AG09319 (cell line): ENCODE data around the gene FMC1.

Experiments used
- DNase-seq: peaks from one replicate; pipeline ENCODE4 v3.0.0-alpha.2; 2010; ENCODE audit warnings: low read depth; ENCODE audit errors: extremely low read depth
- TF ChIP-seq, protein P1 (sequence below): IDR thresholded peaks from 2 replicates; pipeline ENCODE4 v1.5.1; 2011; ENCODE audit warnings: low read depth, mild to moderate bottlenecking, inconsistent platforms, low read length, moderate library complexity

Gene FMC1

DNA sequence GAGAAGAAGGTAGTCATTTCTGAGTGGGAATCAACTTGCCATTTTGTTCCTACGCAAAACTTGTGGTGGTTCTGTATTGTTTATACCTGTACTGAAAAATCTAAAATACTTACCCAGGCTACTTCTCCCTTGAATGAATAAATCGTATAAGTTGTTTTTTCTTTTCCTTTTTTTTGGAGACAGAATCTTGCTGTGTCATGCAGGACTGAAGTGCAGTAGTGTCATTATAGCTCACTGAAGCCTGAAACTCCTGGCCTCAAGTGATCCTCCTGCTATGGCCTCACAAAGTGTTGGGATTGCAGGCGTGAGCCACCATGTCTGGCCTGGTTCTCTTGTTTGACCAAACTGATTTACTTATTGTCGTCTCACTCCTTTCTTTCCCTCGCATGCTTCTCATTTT is 46.5 kb downstream of the FMC1 start:
- TF ChIP-seq, protein P1, sequence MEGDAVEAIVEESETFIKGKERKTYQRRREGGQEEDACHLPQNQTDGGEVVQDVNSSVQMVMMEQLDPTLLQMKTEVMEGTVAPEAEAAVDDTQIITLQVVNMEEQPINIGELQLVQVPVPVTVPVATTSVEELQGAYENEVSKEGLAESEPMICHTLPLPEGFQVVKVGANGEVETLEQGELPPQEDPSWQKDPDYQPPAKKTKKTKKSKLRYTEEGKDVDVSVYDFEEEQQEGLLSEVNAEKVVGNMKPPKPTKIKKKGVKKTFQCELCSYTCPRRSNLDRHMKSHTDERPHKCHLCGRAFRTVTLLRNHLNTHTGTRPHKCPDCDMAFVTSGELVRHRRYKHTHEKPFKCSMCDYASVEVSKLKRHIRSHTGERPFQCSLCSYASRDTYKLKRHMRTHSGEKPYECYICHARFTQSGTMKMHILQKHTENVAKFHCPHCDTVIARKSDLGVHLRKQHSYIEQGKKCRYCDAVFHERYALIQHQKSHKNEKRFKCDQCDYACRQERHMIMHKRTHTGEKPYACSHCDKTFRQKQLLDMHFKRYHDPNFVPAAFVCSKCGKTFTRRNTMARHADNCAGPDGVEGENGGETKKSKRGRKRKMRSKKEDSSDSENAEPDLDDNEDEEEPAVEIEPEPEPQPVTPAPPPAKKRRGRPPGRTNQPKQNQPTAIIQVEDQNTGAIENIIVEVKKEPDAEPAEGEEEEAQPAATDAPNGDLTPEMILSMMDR = no peak
- DNase-seq = no peak

DNA sequence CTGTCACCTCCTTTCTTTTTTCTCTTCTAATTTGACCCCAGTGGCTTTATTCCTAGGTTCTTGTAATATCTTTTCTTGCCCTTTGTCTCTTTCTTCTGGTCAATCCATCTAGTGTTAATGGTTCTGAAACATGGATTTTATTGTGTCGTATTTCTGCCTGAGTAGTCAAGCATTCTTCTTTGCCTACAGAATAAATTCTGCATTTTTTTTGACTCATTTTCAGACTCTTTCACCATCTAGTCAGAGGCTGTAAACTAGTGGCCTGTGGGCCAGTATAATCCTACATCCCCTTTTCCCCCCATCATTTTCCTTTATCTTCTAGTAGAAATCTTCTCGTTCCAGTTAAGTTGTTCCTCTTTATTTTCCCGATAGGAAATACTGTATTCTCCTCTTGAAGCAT is 48.0 kb downstream of the FMC1 start:
- TF ChIP-seq, protein P1 = no peak
- DNase-seq = no peak

DNA sequence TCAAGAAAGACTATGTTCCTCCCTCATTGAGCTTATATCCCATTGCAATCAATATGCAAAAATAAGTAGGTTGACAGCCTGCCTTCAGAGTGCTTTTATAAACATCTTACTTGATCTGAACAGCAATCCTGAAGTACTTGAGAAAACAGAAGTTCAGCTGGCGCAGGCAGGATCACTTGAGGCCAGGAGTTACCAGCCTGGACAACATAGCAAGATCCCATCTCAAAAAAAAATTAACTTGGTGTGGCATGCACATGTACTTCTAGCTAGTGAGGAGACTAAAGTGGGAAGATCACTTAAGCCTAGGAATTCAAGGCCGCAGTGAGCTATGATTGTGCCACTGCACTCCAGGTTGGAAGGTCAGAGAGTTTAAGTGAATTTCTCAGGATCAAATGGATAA is 48.6 kb downstream of the FMC1 start:
- TF ChIP-seq, protein P1 = no peak
- DNase-seq = no peak

DNA sequence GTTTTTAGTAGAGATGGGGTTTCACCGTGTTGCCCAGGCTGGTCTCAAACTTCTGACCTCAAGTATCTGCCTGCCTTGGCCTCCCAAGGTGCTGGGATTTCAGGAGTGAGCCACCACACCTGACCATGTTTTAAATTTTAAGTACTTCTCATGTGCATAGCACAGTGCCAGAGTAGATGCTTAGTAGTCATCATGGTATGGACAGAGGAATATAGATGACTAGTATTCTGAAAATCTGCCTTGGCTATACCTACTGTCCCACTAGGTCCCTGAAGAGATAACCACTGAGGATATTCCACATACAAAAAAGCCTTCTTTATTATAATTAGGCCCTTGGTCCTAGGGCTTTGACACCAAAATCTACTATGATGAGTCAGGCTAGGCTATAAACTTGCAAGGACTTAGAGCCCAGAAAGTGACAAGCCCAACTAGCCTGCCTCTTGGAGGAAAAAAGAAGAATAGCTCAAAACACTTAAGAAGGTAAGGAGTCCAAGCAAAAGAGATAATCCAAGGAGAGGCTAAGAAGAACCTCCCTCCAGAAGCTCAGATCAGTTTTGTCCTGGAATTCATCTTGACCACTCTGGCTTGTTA is 52.6 kb downstream of the FMC1 start:
- no peak for DNase-seq
- TF ChIP-seq, protein P1 = no peak

DNA sequence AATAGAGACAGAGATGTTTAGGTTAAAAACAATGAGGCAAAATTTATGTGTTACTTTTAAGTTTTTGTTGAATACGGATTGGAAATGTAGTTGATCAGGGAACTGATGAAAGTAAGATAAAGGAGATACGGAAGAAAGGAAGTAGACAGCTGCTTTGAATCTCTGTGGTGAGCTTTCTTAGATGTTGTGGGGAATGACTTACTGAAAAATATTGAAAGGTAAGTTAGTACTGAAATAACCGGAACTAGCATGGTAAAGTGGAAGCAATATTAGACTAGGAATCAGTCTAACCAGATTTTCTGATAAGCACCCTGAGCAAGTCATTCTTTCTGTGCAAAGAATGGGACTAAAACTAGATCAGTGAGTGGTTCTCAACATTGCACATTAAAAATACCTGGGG is 53.4 kb downstream of the FMC1 start:
- TF ChIP-seq, protein P1 = no peak
- DNase-seq = no peak
